Hematopoietic multipotent progenitor cell treated with erythropoietin and hydrocortisone succinate and interleukin-3 and kit ligand, for 15 days (in vitro differentiated cells): Measurements from ENCODE around the gene TXNRD2.

Source experiments
- DNase-seq: peaks from one replicate; pipeline ENCODE4 v3.0.0-alpha.2; 2015; ENCODE audit warnings: low spot score

The TXNRD2 gene

DNA sequence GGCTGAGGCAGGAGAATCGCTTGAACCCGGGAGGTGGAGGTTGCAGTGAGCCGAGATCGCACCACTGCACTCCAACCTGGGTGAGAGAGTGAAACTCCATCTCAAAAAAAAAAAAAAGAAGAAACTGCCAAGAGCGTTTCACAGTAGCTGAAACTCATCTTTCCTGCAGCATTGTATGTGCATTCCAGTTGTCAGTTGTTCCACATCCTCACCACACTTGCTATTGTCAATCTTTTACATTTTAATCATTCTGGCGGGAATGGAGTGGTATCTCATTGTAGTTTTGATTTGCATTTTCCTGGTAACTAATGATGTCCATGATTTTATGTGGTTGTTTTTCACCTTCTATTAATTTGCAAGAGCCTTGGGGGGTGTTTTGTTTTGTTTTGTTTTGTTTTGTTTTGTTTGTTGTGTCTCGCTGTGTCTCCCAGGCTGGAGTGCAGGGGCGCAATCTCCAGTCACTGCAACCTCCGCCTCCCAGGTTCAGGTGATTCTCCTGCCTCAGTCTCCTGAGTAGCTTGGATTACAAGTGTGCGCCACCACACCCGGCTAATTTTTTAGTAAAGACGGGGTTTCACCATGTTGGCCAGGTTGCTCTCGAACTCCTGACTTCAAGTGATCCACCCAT lies 78.9 kb downstream of the TXNRD2 start:
- no peak for DNase-seq

DNA sequence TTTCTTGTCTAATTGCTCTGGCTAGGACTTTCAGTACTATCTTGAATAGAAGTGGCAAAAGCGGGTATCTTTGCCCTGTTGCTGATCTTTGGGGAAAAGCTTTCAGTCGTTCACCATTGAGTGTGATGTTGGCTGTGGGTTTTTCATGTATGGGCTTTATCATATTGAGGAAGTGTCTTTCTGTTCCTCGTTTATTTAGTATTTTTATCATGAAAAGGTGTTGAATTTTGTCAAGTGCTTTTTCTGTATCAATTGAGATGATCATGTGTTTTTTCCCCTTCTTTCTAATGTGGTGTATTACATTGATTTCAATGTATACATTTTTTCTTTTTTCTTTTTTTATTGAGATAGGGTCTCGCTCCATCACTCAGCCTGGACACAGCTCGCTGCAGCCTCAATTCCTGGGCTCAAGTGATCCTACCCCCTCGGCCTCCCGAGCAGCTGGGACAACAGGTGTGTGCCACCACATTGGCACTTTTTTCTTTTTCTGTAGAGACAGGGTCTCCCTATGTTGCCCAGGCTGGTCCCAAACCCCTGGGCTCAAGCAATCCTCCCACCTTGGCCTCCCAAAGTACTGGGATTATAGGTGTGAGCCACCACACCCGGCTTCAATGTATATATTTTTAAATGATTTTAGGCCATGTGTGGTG lies 81.6 kb downstream of the TXNRD2 start:
- no peak for DNase-seq

DNA sequence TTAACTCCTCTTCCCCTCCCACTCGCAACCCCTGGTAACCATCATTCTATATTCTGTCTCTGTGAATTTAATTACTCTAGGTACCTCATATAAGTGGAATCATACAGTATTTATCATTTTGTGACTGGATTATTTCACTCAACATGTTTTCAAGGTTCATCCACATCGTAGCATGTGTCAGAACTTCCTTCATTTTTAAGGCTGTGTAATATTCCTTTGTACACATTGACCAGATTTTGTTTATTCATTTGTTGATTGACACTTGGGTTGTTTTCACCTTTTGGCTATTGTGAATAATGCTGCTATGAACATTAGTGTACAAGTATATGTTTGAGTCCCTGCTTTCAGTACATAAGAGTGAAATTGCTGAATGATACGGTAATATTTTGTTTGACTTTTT lies 84.2 kb downstream of the TXNRD2 start:
- DNase-seq: no peak

DNA sequence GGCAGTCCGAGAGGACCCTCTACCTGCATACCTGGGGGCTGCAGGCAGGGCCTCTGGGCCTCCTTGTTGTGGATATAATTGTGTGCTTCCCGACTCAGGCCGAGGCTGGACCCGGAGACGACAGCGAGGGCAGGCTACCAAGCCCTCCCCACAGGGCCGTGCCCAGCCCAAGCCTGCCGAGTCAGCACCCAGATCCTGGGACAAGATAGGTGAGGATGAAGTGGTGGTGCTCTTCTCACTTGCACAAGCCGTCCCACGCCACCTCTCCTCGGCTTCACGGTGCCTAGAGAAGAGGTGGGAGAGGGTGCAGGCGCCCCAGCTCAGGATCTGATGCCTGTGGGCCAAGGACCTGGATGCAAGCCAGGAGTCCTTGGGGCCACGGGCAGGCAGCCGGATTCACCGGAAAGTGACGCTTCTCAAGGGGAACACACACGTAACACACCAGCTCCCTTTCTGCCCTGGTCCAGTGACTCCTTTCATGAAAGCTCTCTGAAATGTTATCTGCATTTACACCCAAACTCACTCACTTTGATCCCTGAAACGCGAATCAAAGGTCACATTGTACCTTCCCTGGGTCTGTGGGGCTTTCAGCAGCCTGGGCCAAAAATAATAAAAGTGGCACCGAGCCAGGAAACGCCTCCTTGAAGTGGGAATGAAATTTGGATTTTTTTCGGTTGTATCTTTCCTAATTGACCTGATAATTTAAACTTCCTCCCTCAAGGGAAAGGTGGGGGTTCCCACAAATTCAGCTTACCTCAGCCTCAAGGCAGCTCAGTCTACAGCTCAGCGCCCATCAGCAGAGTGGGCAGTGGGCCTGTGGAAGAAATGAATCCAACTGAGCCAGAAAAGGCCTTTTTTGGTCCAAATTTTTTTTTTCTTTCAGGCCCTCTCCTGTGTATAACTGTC lies 85.9 kb downstream of the TXNRD2 start:
- DNase-seq: peak; percentile 68

DNA sequence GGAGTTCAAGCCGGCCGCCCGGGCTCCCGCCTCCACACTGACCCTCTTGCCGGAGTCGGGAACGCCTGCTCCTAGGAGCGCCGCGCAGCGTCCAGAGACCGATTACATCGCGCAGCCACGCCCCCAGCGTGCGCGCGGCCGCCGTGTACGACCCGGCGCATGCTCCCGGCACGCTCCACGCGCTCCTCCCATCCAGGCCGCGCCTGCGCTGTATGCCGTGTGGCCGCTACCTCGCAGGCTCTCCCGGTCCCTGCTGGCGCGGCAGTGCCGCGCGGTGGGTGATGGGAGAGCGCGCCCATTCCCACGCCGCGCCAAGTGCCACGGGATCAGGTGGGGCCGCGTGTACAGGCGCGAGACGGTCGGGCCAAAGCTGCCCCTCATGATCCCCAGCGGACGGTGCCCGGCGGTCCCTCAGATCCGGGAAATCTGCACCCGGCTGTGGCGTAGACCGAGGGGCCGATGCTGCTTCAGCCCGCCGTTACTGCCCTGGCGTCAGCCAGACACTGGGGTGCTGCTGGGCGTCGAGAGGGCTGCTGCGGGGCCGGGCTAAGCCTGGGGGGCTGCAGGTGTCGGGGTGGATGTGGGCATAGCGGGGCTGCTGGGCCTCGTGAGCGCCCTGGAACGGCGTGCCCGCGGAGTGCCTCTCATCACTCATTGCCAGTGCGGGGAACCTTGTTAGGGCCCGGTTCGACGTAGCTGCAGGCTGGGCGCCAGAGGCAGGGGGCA lies 86.7 kb downstream of the TXNRD2 start, which contains the start of the genes GNB1L and RTL10:
Gene GNB1L, minus strand, starts transcription at position 97 of the 726 bp plus-strand sequence. CDS start 33,519 bp downstream, outside the sequence.
Gene RTL10, minus strand, starts transcription at position 97 of the 726 bp plus-strand sequence. CDS start 2,613 bp downstream, outside the sequence.
- peak; percentile 96 for DNase-seq

DNA sequence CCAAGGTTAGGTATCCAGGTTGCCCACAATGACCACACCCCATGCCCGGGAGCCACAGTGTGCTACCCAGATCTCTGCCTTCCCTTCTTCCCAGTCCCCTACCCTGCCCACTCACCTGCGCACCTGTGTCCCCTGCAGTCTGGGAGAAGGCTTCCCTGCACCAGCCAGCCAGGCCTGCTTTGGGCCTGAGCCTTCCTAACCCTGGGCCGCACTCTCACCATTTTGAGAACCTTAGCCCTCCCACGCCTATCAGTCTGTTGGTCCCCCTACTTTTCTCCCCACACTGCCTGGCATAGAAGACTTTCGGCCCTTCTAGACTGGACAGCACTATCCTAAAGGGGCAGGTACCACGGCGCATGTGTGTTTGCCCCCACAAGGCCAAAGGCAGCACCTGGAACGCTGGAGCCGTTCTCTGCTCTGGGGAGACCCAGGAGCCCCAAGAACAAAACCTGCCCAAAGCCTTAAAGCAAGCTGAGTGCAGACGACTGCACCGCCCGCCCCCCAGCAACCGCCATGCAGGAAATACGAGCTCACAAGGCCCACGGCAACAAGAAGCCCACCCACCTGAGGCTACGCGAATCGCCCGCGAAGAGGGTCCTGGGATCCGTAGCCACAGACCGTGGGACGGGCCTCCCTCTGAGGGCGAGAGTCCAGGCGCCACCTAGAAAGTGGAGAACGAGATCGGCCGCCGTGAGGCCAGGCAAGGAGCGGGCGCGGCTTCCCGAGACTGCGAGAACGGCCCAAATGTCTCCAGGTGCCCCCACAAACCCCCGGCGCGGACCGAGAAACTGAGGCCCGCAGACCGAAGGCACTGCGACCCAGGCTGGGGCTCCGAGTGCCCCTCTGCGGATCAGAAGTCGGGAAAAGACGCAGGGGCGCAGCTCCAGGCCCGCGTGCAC lies 87.5 kb downstream of the TXNRD2 start:
- DNase-seq: peak; percentile 14

DNA sequence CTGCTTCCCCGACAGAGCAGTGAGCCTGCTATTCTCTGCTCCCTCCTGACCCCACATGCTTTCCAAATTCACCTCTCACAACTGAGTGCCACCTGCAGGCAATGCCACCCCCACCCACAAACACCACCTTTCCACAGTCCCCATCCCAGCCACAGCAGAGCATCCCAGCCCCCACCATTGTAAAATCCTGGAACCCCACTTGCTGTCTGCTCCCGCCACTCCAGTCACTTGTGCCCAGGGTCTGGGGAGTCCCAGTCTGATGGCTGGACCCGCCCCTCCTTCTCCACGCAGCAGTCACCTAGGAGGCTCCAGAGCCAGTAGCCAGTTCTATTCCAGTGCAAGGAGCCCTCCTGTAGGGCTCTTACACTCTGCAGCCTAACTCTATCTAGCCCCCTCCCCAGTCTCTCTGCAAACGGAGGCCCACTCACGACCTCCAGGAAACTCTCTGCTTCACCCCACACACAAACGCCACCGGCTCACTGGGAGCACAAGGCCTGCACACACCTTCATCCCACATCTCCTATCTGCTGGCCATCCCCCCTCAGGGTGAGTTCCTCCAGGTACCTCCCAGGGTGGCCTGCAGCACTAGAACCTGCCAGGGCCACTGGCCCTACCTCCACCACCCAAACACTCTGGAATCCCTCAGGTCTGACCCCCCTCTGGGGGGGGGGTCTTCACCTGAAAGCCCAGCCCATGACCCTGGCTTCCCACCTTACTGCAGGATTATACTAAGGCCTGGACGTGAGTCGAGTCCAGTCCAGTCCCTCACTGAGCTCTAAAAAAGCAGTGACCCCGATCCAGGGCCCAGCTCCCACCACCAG lies 88.3 kb downstream of the TXNRD2 start:
- no peak for DNase-seq

DNA sequence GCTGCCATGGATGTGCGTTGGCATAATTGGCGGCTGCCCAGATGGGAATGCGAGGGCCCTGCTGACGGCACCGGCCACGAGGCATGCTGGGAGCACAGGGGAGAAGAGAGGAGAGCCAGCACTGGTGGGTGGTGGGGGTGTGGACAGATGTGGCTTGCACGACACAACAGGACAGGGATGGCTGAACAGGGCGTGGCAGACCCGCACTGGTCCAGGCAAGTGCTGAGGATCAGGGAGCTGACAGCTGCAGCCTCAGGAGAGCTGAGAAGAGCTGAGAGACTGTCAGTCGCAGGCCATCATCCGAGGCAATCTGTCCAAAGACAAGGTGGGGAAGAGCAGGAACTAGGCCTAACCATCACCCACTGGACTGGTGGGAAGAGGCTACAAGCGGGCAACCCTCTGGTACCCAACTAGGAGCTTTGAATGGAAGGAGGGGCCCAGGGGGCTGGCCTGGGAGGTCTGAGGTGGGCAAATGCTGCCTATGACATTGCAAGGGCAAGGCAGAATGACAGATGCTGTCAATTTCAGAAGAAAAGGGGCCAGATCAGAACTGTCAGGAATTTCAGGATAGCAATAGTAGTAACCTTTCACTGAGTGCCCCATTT lies 89.3 kb downstream of the TXNRD2 start:
- no peak for DNase-seq

DNA sequence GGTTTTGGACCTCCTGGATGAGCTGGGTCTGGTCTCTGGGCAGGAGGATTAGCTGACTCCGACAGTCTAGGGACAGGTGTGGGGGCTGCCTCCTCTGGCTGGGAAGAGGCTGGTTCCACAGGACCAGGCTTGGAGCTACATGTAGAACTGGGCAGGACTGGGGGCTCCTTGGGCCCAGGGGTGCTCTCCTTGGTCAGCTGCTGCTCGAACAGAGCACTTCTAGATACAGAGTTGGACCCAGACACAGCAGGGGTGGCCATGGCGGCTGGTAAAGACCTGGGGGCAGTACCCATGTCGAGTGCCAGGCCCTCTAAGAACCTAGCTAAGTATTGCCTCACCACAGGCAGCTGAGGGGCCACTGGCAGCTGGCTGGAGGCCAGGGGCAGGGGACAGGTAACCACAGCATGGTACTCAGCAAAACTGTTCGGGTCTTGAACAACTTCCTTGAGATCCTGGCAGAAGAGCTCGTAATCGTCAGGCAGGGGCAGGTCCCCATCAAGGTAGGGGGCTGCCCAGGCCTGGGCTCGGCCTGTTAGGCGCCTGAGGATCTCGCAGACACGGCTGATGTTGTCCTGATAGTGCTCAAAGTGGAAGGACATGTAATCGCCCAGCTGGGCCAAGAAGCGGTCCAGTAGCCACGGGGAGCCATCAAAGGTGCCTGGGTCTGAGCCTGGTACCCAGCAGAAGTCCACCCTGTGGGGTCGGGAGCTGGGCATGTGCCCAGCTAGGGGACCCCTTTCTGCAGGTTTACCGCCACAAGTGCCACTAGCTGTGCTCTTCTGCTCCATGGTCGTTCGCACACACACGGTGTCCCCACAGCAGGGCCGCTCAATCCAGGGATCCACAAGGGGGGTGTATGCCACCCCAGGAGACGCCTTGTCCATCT lies 90.1 kb downstream of the TXNRD2 start:
- no peak for DNase-seq

DNA sequence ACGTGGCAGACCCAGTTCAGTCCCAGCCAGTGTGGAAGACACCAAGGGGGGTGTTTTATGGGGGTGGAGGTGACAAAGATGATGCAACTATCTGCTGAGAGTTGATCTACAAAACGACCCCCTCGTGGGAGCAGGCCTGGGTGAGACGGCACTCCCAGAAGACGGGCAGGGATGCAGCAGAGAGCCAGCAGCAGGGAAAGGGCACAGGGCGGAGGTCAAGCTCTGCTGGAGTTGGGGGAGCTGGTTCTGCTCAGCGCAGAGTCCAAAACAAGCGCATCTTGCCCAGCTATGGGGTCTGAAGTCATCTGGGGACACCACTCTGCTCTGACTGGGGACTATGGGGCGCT lies 90.9 kb downstream of the TXNRD2 start:
- DNase-seq: no peak

DNA sequence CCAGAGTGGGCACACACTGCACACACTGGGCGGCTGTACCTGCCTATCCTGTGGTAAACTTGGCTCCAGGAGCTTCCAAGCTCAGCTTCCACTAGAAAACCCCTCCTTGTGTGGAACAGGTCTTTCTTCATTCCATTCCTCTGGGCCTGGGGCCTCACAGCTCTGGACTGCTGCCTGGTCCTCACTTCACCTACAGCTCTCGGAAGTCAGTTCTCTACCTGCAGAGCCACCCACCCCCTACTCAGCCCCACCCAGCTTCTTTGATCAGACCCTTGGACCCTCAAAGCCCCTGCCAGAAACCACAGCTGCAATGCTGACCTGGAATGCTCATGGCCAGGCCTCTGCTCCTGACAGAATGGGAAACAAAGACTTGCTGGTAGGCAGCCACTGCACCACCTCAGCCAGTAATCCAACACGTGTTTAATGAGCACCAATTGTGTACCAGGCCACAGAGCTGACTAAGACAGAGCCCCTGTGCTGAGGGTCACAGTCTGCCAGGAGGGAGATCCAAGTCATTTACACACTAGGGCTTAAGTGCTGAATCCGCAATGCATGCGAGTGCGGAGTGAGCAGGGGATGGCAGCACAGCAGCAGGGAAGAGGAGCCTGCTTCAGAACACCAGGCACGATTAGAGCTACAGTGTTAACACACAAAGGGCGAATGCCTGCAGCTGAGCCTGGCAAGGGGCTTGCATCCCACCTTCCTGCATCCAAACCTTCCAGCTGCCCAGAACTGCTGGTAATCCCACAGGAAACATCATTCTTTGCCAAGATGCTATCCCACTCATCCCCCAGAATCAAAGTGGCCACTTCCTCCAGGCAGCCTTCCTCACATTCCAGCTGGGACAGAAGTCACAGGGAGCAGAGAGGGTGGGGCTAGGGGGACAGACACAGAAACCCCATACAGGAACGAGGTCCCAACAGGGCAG lies 91.5 kb downstream of the TXNRD2 start:
- DNase-seq: no peak

DNA sequence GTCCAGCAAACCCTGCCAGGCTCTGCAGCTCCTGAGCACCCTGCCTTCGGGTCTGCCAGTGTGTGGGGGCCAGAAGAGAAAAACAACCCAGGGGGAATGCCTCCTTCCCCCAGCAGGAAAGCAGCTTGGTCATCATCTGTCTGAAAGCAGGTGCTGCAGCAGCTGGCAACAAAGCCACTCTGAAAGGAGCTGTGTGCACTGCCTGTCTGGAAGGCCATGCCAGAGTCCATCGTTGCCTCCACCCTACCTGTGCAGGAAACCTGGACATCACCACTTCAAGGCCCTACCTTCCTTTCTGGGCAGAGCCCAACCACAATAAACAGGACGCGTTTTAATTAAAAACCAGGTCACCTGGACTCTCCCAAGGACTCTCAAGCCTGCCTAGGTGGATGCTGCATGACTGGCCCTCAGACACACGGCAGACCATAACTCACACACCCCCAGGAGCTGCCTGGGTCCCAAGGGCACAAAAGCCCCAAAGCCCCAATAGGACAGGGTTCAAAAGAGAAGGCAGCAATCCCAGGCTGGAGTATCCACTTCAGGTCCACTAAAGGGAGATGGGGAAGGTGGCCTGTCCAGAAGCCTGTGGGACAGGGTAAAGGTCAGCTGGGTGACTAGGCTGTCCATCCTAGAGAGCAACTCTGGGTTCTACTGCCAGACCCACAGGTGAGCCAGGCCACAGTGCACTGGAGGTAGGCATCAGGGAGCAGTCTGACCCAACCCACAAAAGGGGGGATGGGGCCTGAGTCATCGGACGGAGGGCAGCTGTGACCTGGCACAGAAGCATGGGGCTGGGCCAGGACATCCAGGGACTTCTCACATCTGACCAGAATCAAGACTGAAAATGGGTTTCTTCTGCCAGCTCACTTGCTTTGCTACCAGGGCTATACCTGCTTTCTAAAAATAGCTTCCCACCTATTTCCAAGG lies 93.1 kb downstream of the TXNRD2 start:
- no peak for DNase-seq

DNA sequence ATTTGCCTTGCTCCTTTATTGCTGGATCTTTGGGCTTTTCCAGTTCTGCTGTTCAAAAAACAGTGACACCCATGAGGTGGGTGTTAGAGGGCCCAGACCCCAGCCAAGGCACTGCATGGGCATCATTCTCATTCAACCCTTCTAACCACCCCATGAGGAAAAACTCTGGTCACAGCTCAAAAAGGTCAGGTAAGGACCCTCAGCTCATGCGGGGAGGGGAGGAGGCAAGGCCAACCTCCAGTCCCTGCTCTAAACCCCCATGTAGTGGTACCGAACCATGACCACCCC lies 94.3 kb downstream of the TXNRD2 start:
- DNase-seq: no peak

DNA sequence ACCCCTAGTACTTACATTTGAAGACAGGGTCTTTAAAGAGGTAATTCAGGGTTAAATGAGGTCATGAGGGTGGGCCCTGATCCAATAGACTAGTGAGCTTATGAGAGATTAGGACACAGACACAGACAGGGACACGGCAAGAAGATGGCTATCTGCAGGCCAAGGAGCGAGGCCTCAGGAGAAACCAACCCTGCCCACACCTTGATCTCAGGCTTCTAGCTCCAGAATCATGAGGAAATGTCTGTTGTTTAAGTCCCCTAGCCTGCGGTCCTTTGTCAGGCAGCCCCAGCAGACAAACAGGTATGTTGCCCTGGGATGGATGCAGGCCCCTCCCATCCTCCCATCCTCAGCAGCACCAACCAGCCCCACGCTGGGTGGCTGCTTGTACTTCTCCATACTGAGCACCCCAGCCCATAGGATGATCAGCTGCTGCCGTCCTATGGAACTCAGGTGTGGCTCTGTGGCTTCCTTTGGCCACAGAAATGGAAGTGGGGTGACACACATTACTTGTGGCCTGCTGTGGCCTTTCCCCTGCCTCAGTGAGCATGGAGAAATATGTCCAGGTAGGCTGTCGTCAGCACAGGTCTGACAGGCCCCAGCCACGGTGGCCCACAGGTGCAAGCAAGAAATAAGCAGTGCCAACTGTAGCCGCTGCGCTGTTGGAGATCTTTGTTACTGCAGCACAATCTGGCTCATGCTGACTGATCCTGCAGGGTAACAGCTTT lies 94.8 kb downstream of the TXNRD2 start:
- no peak for DNase-seq

DNA sequence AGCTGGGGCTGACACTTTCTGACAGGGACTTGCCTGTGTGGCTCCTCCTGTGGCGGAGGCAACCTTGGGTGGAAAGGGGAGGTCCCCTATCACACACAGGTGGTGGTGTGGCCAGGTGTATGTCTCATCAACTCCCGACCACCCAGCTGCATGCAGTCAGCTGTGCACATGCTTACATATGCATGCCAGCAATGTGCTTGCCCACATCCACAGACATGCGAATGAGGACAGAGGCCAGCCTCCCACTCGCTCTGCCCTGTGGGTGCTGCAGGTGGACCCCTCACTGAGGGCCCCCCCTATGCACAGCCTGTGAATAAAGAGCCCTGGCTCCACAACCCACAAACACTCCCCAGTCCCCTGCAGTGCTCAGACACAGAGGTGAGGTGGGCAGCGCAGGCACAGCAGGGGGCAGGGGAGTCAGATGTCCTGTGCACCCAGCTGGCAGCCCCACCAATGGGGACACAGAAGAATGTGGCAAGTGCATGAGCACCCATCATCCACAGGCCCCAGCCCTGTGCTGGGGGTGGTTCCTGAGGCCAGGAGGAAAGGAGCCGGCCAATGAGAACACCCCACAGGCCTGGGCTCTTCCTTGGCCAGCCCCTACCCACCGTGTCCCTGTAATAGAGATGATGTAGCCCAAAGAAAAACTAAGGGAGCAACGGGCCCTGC lies 96.4 kb downstream of the TXNRD2 start:
- DNase-seq: no peak
